HT-29 (cell line): ENCODE results near the gene HNRNPK. TPM values are rescaled to one million over a fixed set of nuclear protein-coding genes. Genes with fewer than 3 reads are reported as not detected.

Source experiments
- DNase-seq: peaks from one replicate; pipeline ENCODE4 v3.0.0-alpha.2; 2015; ENCODE audit warnings: low spot score
- small RNA-seq: library from RNA; depleted of rRNA; stranded (forward); fragments of <200 nt; gene quantifications from one replicate; pipeline ENCODE3, GENCODE V24; 2014
- total RNA-seq: library from RNA; depleted of rRNA; stranded (reverse); fragments of >200 nt; shearing (Covaris generic); gene quantifications from 2 replicates; pipeline ENCODE4 v1.2.3, GENCODE V29; 2014; rRNA removed

HNRNPK gene
- total RNA-seq, 1 experiment from 2014 or later, result 575 TPM

DNA sequence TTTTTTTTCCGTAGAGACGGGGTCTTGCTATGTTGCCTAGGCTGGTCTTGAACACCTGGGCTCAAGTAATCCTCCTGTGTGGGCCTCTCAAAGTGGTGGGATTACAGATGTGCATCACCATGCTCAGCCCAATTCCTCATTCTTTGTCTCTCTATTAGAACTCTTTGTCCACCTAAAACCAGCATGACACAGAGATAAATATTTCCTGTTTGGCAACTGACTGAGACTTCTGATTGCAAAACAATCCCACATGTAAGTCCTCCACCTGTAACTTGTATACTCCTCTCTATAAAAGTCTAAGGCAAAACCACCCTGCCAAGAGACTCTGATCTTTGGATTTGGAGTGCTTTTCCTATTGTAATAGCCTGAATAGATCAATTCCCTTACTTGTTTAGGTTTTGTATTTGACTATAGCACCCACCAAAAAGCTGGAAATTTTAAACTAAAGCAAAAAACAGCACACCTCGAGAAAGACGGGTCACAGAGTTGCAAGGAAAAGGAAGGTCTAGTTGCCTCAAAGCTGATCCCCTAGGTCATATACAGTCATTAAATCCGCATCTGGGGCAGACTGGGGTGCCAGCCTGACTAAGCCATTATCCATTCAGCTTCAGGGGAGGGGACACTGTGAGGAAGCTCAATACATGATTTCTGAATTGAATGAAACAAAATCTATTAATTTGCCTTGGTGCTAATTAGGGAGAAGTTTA is 45.3 kb downstream of the HNRNPK start:
- DNase-seq, result peak; percentile 44

DNA sequence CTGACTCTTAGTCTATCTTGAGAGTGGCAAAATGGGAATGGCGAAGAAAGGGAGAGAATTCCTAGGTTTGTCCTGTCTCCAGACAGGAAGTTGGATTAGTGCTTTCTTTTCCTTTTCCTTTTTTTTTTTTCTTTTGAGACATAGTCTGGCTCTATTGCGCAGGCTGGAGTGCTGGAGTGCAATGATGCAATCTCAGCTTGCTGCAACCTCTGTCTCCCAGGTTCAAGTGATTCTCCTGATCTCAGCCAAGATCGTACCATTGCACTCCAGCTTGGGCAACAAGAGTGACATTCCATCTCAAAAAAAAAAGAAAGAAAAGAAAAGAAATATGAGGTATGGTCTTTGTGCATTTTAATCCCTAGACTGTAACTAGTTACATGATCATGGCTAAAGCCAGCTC is 46.2 kb downstream of the HNRNPK start:
- no peak for DNase-seq

DNA sequence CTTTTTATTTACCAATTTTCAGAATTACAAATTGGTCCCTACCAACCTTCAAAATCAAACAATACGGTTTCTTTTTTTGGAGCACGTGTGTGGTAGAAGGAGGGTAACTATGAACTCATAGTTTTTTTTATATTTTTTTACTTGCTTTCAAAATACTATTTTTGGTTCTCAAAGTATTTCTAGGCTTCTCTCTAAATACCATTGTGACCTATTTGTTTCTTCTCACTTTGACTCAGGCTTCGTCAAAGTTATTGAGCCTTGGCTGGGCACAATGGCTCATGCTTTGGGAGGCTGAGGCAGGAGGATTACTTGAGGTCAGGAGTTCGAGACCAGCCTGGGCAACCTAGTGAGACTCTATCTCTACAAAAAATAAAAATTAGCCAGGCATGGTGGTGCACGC is 47.2 kb downstream of the HNRNPK start:
- no peak for DNase-seq

DNA sequence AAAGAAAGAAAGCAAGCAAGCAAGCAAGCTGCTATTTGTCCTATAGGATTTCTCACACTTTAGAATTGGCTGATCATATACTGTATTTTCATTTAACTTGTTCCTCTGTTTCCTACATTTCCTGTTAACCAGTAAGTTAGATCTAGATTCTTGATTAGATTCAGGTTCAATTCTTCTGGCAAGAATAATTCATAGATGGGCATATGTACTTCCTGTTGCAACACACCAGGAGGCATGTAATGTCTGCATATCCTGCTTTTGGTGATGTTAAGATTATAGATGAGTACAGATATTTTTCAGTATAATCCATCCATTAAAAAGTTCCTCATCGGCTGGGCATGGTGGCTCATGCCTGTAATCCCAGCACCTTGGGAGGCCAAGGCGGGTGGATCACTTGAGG is 48.0 kb downstream of the HNRNPK start:
- no peak for DNase-seq

DNA sequence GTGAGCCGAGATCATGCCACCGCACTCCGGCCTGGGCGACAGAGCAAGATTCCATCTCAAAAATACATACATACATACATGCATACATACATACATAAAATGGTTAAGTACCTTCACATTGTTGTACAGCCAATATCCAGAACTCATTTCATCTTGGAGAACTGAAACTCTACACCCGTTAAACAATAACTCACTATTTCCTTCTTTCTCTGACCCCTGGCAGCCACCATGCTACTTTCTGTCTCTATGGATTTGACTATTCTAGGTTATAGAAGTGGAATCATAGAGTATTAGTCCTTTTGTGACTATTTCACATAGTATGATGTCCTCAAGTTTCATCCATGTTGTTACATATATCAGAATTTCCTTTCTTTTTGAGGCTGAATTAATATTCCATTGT is 49.1 kb downstream of the HNRNPK start:
- DNase-seq, result no peak

DNA sequence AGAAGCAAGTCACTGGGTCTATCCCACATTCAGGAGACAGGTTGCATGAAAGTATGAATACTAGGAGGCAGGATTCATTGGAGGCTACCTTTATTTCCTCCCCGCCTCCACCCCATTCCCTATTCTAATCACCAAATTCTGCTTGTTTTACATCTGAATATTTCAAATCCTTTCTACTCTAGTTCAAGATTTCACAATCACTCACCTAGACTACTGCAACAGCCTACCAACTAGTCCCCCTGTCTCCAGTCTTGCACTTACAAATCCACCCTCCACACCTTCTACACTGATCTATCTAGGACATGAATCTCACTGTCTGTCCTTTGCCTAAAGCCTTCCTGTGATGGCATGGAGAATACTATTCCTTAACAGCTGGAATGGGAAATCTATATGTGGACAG is 52.4 kb downstream of the HNRNPK start:
- no peak for DNase-seq

DNA sequence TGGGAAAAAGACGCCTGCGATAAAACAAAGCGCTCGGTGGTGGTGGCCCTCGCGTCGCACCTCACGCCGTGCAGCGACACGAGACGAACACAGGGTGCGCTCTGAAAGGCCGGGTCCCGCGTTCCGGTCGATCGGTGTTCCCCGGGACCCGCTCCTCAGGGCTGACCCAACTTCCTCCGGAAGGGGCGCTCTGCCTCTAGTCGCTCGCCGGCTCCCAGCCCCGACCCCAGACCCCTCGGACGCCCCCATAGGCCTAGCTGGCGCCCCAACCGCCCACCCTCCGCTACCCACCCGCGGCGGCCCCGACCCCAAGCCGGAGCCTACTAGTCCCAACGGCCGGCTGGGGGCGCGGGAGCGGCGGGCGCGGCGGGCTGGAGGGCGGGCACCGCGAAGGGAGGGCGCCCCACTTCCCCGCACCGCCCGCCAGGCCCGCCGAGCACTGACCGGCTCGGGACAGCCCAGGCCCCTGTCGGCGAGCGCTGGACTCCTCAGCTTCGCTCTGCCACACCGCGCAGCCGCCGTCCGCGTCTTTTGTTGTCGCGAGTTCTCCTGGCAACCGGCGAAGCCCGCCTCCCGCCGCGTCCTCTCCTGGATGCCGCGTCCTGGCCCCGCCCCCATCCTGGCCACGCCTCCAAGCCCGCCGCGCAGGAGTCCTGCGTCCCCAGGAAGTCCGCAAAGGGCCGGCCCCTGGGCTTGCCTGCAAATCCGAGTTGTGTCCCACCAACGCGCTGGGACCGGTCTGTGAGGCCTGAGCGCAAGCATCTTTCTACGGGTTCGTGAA is 58.9 kb downstream of the HNRNPK start, which contains the start of gene KIF27:
TSS of gene KIF27 (minus strand) at position 506 of the 781 bp plus-strand sequence. CDS start 5,841 bp downstream, outside the sequence.
- peak; percentile 99 for DNase-seq

DNA sequence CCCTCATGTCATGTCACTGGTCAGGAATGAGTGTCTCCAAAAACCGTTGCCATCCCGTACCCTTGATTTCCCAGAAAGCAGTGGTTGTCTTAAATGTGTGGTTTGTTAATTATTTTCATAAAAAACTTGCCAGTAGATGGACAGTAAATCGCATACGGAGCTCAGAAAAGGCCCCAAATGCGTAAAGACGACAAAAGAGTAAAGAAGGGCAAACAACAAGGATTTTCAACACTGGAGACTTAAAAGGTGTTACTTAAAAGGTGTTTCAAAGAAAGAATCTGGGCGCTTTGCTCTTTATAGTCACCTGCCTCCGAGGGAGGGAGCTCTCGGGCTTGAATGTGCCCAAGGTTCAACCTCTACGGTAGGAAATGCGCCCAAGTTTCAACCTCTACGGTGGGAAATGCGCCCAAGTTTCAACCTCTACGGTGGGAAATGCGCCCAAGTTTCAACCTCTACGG is 59.5 kb downstream of the HNRNPK start:
- peak; percentile 71 for DNase-seq

DNA sequence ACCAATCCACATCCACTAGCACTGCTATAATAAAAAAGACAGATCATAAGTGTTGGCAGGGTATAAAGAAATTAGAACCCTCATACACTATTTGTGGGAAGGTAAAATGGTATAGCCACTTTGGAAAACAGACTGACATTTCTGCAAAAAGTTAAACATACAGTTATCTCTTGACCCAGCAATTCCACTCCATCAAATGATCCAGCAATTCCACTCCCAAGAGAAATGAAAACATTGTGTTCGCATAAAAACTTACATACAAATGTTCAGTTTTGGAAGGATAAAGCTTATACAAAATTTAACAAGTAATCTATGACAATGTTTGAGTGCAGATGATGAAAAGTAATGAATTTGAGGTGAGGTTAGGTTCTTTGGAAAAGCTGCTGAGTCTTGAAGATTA is 60.9 kb downstream of the HNRNPK start:
- DNase-seq, result no peak

Small RNA genes lying within 50 kb of the gene (small RNA-seq; reads per million reads assigned to genes)
- not detected for gene RF00019

Other genes with a start within 250 kb of the HNRNPK start
- gene GKAP1, start 162.4 kb downstream of the HNRNPK start, total RNA-seq, result 0.74 TPM in 1 of 2 replicates, not detected in the other
- gene KIF27, start 58.8 kb downstream of the HNRNPK start, total RNA-seq, result 0.20 and 0.37 TPM in 2 replicates
- gene RMI1, start 590 bp upstream of the HNRNPK start, total RNA-seq, result 2.2 and 2.4 TPM in 2 replicates